Muscle of leg (tissue), 11 donors: ENCODE results near the gene NUBP2. TPM values are rescaled to one million over a fixed set of nuclear protein-coding genes. Genes with fewer than 3 reads are reported as not detected.
A peak's percentile ranks its signal among the peaks of the same experiment; 100 is the strongest.

Source experiments
- DNase-seq: peaks from one replicate; pipeline ENCODE4 v3.0.0; 2013
- H3K27ac ChIP-seq: one replicate; pipeline ENCODE4 v1.5.1; 2013; ENCODE audit warnings: mild to moderate bottlenecking, low read length, control low read depth
- H3K27me3 ChIP-seq: one replicate; pipeline ENCODE4 v1.6.1; 2013; ENCODE audit warnings: low read length; ENCODE audit not compliant: control insufficient read depth, insufficient read depth
- H3K36me3 ChIP-seq: one replicate; pipeline ENCODE4 v1.6.1; 2013; ENCODE audit warnings: low read length; ENCODE audit not compliant: control insufficient read depth, insufficient read depth
- H3K4me1 ChIP-seq: one replicate; pipeline ENCODE4 v1.6.1; 2013; ENCODE audit warnings: low read length; ENCODE audit not compliant: control insufficient read depth, insufficient read depth
- H3K4me3 ChIP-seq: one replicate; pipeline ENCODE4 v1.5.1; 2013; ENCODE audit warnings: low read length, control low read depth
- H3K9me3 ChIP-seq: replicated peaks from 2 replicates; pipeline ENCODE4 v1.6.1; 2013; ENCODE audit warnings: low read depth, low read length; ENCODE audit not compliant: control insufficient read depth
- WGBS: methylation state at CpG from one replicate; pipeline ENCODE4 v1.1.5; 2013; ENCODE audit warnings: missing lambda C conversion rate; ENCODE audit not compliant: insufficient coverage; 5-methylcytosine and 5-hydroxymethylcytosine counted together
- polyA plus RNA-seq, 8 donors: library from polyadenylated mRNA; unstranded; fragments of 120-200 nt; gene quantifications; one replicate each; pipeline versions ENCODE4 v1.2.1 to v1.2.3, GENCODE V29; 2013; ENCODE audit warnings: inconsistent platforms in 1 of 8, low replicate concordance in 1 of 8; ENCODE audit not compliant: insufficient read length in 8 of 8, insufficient read depth in 1 of 8
- total RNA-seq: library from RNA; stranded (reverse); fragments of 120-200 nt; gene quantifications from one replicate; pipeline ENCODE4 v1.2.4, GENCODE V29; 2013

The NUBP2 gene
- total and polyA plus RNA-seq, 9 donors: 40.6 to 59.7 (median 49.2) TPM

DNA sequence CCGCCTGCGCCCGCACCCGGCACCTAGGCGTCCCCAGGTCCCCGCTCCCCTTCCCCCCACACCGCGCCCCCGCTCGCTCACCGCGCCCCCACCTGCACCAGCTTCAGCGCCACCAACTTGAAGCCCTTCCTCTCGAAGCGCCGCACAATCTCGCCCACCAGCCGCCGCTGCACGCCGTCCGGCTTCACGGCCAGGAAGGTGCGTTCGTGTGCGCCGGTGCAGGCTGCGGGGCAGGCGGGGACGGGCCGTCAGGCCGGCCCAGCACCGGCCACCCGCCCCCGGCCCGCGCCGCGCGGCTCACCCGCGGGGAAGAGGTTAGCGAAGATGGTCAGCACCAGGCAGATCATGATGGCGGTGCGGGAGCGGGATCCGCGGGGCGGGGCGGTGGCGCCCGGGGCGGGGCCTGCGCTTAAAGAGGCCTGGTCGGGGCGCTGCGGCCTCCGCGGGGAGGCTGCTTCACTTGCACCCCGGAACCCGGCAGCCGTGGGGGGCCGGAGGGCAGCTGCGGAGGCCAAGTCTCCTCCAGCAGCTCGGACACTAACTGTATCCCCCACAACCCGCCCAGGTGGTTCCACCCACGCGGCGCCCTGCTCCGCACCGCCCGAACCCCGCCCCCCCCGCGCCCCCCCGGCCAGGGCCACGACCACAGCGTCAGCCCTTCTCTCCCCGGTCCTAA is 11.4 kb upstream of the NUBP2 start, which contains the start of gene NME3:
NME3 (minus strand) TSS at position 356 of the 676 bp plus-strand sequence; CDS start at position 347, 9 bp downstream.
- Histone ChIP-seq H3K27me3 (no peaks in the 10 kb centered on the region), H3K4me3 (peak within 1 kb of the TSS; percentile 74), H3K27ac (peak within 1 kb of the TSS; percentile 51), H3K36me3 (peaks cover 56% of the 10 kb centered on the region), H3K4me1 (peaks cover 34% of the 10 kb centered on the region), H3K9me3 (no peaks in the 10 kb centered on the region)
- WGBS: under 1% methylated on average over 57 of the region's 79 CpGs
- peak; percentile 84 for DNase-seq

DNA sequence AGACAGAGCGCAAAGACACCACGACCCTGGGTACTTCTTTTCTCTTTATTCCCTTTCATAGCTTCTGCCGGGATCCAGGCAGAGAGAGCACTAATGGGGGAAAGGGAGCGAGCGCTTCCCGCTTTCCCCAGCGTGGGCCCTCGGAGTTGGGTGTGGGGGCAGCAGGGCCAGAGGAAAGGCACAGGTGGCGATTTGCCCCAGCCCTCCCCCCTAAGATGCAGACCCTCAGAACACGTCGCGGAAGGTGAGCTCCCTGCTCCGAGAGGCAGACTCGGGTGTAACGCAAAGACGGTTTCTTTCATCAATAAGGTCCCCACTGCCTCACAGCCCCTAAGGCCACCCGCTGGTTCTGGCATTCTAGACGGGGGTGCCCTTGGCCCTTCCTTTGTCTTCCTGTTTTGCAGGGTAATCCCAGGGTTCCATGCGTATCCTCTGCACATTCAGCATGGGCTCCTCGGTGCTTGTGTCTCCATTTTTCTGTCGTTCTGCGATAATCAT is 10.8 kb upstream of the NUBP2 start:
- Histone ChIP-seq H3K36me3 (peaks cover 56% of the 10 kb centered on the region), H3K4me1 (peaks cover 34% of the 10 kb centered on the region), H3K27me3 (no peaks in the 10 kb centered on the region), H3K4me3 (peak overlapping the region; percentile 74), H3K9me3 (no peaks in the 10 kb centered on the region), H3K27ac (no peak overlapping the region)
- no peak for DNase-seq
- WGBS: 6% methylated on average over 17 of the region's 22 CpGs

DNA sequence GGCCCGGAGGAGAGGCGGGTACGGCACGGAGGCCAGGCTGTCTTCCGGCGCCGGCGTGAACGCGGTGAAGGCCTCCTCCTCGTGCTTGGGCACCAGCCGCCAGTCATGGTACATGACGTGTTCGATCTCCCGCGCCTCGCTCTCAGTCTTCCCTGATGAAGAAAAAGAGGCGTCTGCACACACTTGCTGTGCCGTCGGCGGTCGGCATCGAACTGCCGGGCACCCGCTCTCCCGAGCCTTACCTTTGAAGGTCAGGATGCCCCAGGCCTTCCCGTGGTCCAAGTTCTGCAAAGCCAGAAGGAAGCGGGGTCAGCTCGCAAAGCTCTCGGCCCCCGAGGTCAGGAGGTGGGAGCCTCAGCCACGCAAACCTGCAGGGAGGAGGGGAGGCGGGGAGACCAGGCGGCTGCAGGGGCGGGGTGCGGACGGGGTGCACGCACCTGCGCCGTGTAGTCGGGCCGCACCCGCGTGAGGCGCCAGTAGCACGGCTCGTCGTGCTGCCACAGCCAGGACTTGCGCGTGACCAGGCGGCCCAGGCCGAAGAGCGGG is 10.3 kb upstream of the NUBP2 start, which contains the start of gene EME2:
EME2 (plus strand) TSS at position 449 of the 546 bp plus-strand sequence. CDS start 418 bp downstream, outside the sequence.
- H3K4me3 ChIP-seq: peak within 1 kb of the TSS; percentile 74
- WGBS: under 1% methylated on average over 53 of the region's 53 CpGs
- H3K27me3 ChIP-seq: no peaks in the 10 kb centered on the region
- H3K36me3 ChIP-seq: peaks cover 56% of the 10 kb centered on the region
- H3K9me3 ChIP-seq: no peaks in the 10 kb centered on the region
- H3K27ac ChIP-seq: peak within 1 kb of the TSS; percentile 47
- peaks cover 34% of the 10 kb centered on the region for H3K4me1 ChIP-seq
- no peak for DNase-seq

DNA sequence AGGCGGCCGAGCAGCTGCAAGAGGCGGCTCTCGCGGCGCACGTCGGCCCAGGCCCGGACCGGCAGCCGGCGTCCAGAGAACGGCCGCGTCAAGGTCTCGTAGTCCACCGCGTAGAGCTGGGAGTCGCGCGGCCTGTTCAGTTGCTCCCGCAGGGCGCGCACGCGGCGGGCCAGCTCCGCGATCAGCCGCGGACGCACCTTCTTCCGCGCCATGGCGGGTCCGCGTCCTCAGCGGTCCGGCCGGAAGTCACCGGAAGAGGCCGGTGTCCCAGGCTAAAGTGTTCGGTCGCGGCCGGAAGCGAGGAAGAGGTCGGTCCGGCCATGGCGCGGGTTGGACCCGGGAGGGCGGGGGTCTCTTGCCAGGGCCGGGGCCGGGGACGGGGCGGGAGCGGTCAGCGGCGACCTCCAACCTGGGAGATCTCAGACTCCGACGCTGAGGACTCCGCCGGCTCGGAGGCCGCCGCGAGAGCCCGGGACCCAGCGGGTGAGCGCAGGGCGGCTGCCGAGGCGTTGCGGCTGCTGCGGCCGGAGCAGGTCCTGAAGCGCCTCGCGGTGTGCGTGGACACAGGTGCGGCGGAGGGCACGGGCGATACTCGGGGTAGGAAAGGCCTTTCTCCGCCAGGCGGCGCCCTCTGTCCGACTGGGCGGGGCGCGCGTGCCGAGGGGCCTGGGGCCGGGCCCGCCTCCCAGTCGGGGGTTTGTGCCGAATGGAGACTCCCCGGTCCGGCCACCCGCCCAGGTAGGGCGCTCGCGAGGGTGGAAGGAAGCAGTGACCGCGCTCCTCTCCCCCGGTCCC is 9.7 kb upstream of the NUBP2 start, which contains the start of gene MRPS34:
MRPS34 (minus strand) TSS at position 227 of the 795 bp plus-strand sequence; CDS start at position 212, 15 bp downstream.
- under 1% methylated on average over 108 of the region's 108 CpGs for WGBS
- H3K27ac ChIP-seq: peak within 1 kb of the TSS; percentile 47
- peak; percentile 93 for DNase-seq
- peaks cover 55% of the 10 kb centered on the region for H3K36me3 ChIP-seq
- H3K4me1 ChIP-seq: peaks cover 37% of the 10 kb centered on the region
- peak within 1 kb of the TSS; percentile 74 for H3K4me3 ChIP-seq
- no peaks in the 10 kb centered on the region for H3K9me3 ChIP-seq
- H3K27me3 ChIP-seq: no peaks in the 10 kb centered on the region

DNA sequence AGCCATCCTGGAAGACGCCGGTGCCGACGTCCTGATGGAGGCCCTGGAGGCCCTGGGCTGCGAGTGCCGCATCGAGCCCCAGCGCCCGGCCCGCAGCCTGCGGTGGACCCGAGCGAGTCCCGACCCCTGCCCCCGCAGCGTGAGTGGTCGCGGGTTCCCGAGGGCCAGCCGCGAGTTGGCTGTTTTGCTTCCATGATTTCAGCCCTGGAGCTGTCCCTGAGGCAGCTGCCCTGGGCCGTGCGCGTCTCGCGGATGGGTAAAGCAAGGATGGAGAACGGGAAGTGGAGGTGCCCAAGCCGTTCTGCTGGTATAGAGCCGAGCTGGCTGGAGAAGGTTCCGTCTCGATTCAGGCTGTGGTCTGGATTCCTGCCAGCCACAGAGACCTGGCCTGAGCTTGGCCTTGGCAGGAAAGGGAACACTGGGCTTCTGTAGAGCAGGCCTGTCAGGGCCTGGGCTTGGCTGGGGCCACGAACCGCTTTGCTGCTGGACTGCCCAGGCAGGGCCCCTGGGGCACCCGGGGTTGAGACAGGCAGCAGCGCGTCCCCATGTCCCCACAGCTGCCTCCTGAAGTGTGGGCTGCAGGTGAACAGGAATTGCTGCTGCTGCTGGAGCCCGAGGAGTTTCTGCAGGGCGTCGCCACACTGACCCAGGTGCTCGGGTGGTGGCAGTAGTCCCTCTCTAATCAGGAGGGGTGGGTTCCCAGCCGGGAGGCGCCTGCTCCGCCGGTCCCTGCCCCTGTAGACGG is 8.9 kb upstream of the NUBP2 start:
- Histone ChIP-seq H3K36me3 (peaks cover 55% of the 10 kb centered on the region), H3K4me1 (peaks cover 37% of the 10 kb centered on the region), H3K9me3 (no peaks in the 10 kb centered on the region), H3K27me3 (no peaks in the 10 kb centered on the region), H3K27ac (peak overlapping the region; percentile 47), H3K4me3 (peak overlapping the region; percentile 74)
- WGBS: 13% methylated on average over 45 of the region's 45 CpGs
- peak; percentile 56 for DNase-seq

DNA sequence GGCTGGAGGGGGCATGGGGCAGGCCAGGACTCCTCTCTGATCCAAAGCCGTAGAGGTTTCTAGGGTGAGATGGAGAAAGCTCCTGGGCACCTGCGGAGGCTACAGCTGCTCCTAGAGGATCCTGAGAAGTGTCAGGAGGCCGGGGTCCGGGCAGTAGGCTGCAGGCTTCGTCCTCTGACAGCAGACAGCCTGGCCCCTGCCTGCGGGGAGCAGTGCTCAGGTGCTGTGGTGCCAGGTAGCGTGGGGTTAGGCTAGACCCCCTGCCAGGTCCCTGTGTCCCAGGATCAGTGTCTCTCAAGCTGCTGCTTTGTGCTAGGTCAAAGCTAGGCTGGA is 8.3 kb upstream of the NUBP2 start:
- peaks cover 55% of the 10 kb centered on the region for H3K36me3 ChIP-seq
- no peak for DNase-seq
- no peak overlapping the region for H3K27ac ChIP-seq
- WGBS: 90% methylated on average over 7 of the region's 7 CpGs
- H3K4me1 ChIP-seq: peaks cover 37% of the 10 kb centered on the region
- H3K9me3 ChIP-seq: no peaks in the 10 kb centered on the region
- peak overlapping the region; percentile 74 for H3K4me3 ChIP-seq
- no peaks in the 10 kb centered on the region for H3K27me3 ChIP-seq

DNA sequence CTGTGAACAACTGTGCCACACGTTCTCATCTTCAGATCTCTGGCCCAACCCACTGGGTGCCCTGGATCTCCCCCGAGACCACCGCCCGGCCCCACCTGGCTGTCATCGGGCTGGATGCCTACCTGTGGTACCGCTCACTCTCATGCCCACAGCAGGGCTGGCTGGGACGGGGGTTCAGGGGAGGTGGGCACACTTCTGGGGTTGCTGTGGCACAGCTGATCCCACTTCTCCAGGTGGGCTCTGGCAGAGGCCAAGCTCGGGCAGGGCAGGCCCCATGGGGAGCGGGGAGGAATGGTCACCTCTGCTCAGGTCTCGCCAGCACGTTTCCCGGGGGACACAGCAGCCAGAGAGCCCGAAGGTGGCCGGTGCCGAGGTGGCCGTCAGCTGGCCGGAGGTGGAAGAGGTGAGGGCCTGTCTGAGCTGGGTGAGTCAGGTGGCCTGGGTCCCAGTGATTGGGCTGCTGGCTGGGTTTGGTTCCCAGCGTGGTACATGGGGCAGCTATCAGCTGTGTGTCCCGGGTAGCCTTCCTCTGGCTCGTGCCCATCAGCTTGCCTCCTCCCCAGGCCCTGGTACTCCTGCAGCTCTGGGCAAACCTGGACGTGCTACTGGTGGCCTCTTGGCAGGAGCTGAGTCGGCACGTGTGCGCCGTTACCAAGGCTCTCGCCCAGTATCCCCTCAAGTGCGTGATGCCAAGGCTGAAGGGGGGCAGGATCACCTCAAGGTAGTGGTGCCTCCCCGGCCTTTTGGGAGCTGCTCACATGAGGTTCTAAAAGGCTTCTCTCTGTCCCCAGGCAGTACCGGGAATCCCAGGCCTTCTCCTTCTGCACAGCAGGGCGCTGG is 7.5 kb upstream of the NUBP2 start:
- H3K4me3 ChIP-seq: no peak overlapping the region
- H3K9me3 ChIP-seq: no peaks in the 10 kb centered on the region
- H3K27me3 ChIP-seq: no peaks in the 10 kb centered on the region
- WGBS: 89% methylated on average over 30 of the region's 30 CpGs
- no peak for DNase-seq
- H3K36me3 ChIP-seq: peaks cover 55% of the 10 kb centered on the region
- H3K27ac ChIP-seq: no peak overlapping the region
- H3K4me1 ChIP-seq: peaks cover 31% of the 10 kb centered on the region

DNA sequence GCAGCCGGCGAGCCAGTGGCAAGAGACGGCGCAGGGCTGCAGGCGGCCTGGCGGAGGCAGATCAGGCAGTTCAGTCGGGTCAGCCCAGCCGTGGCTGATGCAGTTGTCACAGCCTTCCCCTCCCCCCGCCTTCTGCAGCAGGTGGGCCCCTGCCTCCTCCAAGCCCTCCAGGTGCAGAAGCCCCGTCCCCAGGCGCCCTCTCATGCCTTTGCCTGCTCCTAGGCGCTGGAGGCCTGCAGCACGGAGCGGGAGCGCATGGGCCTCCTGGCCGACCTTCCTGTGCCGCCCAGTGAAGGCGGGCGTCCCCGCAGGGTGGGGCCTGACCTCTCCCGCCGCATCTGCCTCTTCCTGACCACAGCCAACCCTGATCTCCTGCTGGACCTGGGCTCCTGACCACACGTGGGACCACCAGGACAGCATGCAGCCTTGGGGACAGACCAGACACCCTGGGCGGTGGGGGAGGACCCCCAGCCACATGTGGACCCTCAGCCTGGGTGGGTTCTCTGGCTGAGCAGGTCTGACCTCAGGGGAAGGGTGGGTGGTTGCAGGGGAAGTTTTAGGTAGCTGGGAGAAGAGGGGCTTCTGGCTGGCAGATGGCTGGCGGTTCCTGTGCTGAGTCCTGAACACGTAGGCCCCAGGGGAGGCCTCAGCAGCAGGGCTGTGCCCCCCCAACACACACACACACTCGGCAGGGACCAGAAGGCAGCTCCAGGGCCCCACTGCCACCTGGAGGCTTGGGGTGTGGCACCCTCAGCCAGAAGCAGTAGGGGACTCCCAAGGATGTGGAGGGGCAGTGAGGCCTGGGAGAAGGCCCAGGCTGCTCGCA is 6.7 kb upstream of the NUBP2 start:
- Histone ChIP-seq H3K36me3 (peaks cover 61% of the 10 kb centered on the region), H3K27ac (no peak overlapping the region), H3K9me3 (no peaks in the 10 kb centered on the region), H3K4me3 (no peak overlapping the region), H3K4me1 (peaks cover 26% of the 10 kb centered on the region), H3K27me3 (no peaks in the 10 kb centered on the region)
- 81% methylated on average over 24 of the region's 28 CpGs for WGBS
- DNase-seq: no peak
